Muscle of back (tissue), 13 donors: ENCODE measurements around the gene SFMBT2. TPM values are rescaled to one million over a fixed set of nuclear protein-coding genes. Genes with fewer than 3 reads are reported as not detected.

Source experiments
- DNase-seq, 3 donors: peaks; one replicate each; pipeline versions ENCODE4 v3.0.0 to v3.0.0-alpha.2; 2013
- long read RNA-seq, 9 donors: transcript quantifications; one replicate each; lab custom pipeline, GENCODE V29; 2026
- polyA plus RNA-seq, 10 donors: library from polyadenylated mRNA; unstranded; fragments of 120-200 nt; gene quantifications; one replicate each; pipeline ENCODE4 v1.2.1, GENCODE V29; 2013; ENCODE audit not compliant: insufficient read length in 10 of 10

The SFMBT2 gene
- polyA plus RNA-seq: 10 to 100 TPM in 2 of 10 donors, 1 to 10 TPM in 8; 7.0 to 11.4 (median 8.2) TPM
- long read RNA-seq, donor 1: 0 reads
- long read RNA-seq, donor 2: 0 reads
- long read RNA-seq, donor 3: 0 reads
- long read RNA-seq, donor 4: 0 reads
- long read RNA-seq, donor 5: 0 reads
- long read RNA-seq, donor 6: 0 reads
- long read RNA-seq, donor 7, partial matches to known transcripts: 14 of 14 reads
- long read RNA-seq, donor 7, other reads (novel, unspliced or antisense): 0 of 14 reads
- long read RNA-seq, donor 8: 0 reads
- long read RNA-seq, donor 9: 0 reads

GRCh38 chr10:7410862-7411670 is at the start of gene SFMBT2:
Gene SFMBT2, minus strand, starts transcription at chr10:7411034. Its CDS starts 29,136 bp downstream, at chr10:7381898.
- DNase-seq: peak; percentile 70 to 90 (median 84)

- no peak for DNase-seq
These were observed 49.2 kb upstream of the SFMBT2 start for GRCh38 chr10:7460006-7460405.

DNA sequence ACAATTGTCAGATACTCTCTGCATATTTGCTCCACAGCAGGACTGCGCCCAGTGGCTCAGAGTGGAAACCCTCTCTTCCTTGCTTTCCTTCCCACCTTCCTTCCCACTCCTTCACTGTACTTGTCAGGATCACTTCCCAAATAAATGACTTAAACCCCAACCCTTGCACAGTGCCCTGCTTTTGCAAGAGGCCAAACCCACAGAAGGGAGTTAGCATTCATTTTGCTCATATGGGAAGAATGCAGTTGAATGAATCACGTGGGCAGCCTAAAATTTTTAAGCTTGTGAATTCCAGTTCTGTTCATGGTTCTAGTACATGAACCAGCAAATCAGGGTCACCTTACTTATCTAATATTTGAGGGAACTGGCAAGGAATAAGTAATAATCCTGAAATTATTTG is 47.7 kb upstream of the SFMBT2 start:
- no peak for DNase-seq

DNA sequence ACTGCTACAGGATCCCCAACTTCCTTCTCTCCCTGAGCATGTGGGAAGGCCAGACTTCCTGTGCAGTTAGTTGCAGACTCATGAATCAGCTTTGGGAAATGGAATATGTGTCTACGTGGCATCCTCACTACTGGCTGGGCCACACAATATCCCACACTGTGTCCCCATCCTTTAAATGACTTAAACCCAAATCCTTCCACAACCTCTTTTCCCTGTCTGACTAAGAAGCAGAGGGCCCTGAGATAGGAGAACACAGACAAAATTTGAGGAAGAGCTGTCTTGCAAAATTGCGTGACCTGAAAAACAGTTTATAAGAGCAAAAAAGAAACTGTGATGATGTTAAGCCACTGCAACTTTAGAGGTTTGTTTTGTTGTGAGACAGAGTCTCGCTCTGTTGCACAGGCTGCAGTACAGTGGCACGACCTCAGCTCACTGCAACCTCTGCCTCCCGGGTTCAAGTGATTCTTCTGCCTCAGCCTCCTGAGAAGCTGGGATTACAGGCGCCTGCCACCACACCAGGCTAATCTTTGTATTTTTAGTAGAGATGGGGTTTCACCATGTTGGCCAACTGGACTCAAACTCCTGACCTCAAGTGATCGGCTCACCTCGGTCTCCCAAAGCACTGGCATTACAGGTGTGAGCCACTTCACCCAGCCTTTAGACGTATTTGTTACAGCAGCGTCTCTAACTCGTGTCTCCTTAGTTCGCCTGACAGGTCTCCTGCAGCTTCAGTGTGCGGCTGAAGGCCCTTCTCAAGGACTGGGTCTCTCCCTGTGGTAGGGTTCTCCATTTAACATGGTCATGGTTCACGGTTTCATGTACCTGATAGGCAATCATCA is 46.9 kb upstream of the SFMBT2 start:
- peak in 1 of 3 donors; percentile 37 for DNase-seq

- DNase-seq: no peak
These were observed 38.3 kb upstream of the SFMBT2 start for GRCh38 chr10:7449063-7449695.

DNA sequence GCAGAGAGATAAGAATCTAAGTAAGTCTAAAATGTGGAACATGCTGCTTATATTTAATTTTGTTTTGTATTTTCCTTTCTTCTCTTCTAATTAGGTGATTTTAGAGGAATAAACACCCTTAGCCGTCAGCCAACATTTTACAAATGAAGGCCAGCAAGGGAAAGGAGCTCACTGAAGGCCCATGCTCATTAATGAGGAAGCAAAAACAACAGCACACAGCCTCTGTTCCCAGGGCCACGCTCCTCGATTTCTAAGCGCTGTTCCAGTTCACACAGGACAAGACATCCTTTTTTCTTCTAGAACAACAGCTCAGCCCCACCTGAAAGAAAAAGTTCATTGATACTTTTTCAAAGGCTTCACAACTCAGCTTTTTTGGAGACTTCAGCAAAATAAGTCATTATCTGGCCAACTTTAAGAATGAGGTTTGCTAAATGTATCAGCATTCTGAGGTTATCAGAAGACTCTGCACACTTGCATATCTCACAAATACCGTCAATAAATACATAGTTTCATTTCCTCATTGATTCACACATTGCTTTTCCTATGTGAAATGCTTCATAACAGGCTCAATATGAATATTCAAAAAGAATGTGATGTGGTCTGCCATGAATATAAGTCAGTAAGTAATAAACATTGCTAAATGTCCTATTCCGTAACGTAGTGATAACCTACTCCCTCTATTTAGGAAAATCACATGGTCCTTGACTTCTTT is 34.8 kb upstream of the SFMBT2 start:
- DNase-seq: no peak

- peak in 1 of 3 donors; percentile 44 for DNase-seq
These were observed 33.8 kb upstream of the SFMBT2 start for GRCh38 chr10:7444551-7445121.

GRCh38 chr10:7443036-7443435 is 32.2 kb upstream of the SFMBT2 start:
- no peak for DNase-seq

DNA sequence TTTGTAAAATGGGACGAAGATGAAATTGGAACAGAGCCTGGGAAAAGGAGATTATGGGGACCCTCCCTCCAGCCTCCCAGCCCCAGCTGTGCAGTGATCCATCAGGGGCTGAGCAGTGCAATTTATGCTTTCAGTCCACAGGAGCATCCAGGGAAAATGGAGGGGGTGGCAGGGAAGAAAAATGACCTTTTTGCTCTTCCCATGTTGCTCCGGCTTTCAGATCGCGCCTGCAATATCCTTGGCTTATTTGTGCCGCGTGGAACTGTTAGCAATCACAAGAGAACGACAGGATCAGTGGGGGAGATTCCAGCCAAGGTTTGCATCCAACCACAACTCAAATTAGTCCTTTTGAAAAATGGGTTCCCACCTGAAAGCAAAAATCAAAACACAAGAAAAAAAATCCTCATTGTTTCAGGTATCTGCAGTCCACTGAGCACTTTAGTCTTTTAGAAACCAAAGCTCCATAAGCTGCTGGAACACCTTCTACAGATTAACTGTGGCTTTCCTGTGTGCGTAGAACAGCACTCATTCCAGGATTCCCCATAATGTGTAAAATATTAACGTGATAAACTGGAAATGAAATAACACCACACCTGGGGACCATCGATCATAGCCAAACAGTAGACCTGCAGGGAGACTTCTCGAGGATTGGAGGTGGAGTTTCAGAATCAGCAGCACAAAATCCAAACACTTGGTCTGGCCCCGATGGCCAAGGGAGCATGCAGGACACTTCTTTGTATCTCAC is 30.7 kb upstream of the SFMBT2 start:
- DNase-seq: no peak

DNA sequence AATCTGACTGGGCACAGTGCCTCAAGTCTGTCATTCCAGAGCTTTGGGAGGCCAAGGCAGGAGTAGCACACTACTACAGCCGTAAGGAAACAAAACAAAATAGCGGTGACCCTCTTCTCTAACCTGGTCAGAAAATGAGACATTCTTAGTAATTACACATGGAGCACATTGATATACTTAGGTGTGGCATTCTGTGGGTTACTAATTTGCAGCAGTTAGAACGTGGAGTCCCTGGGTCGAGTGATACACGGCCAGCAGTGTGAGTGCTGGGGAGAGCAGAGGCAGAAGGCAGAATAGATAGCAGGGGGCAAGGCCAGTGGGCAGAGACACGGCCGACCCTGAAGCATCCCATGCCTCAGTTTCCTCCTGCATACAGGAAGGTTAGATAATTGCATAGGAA is 28.9 kb upstream of the SFMBT2 start:
- no peak for DNase-seq

- DNase-seq: peak in 1 of 3 donors; percentile 44
These were observed 27.6 kb upstream of the SFMBT2 start for GRCh38 chr10:7438196-7438986.

GRCh38 chr10:7436490-7437100 is 25.8 kb upstream of the SFMBT2 start:
- no peak for DNase-seq

DNA sequence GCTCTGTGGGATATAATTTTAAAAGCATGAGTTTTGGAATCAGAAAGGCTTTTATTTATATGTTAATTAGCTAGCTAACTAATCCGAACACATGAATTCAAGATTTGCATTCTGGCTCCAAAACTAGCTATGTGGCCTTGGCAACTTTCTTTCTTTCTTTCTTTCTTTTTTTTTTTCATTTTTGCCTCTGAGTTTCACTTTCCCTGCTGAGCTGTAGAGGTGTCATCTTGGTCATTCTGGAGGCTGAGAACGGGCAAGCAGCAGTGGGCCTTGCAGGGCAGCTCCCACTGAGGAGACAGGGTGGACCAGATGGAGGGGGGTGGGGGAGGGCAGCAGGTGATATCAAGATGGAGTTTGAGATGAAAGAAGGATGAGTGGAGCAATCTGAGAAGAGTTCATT is 24.8 kb upstream of the SFMBT2 start:
- DNase-seq: no peak

DNA sequence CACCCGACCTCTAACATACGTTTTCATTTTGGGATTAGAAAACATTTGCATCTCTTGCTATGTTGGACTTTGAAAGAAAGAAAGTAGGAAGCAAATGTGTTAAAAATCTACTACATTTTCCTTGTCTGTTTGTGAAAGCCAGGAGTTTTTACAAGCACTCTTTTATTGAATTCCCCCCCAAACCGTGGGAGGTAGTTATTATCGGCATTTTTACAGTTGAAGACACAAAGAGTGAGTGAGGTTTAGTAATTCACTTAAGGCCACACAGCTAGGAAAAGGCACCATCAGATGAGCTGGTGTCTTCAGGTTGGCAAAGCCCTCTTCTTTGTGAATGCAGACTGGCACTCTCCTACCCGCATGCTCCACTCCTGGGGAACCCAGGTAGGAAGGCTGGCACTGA is 23.5 kb upstream of the SFMBT2 start:
- no peak for DNase-seq

DNA sequence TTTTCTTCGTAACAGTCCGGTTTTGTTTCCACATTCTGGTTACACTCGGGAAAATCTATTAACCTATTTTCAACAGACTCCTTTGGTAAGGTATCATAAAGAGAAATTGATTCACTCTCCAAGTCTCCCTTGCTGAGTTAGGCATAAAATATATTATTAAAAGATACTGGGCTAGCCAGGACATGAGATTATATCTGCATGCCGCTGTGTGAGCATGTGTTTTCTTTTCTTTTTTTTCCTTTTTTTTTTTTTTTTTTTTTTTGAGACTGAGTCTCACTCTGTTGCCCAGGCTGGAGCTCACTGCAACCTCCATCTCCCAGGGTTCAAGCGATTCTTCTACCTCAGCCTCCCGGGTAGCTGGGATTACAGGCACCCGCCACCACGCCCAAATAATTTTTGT is 23.0 kb upstream of the SFMBT2 start:
- no peak for DNase-seq

GRCh38 chr10:7432884-7433726 is 22.3 kb upstream of the SFMBT2 start:
- DNase-seq: peak in 1 of 3 donors; percentile 49

- no peak for DNase-seq
These were observed 18.0 kb upstream of the SFMBT2 start for GRCh38 chr10:7428673-7429350.
